Measurements from ENCODE around the gene SLC23A3. TPM values are rescaled to one million over a fixed set of nuclear protein-coding genes. Genes with fewer than 3 reads are reported as not detected.

SLC23A3 gene
- total and polyA plus RNA-seq, 9 of the 15 experiments (the other 6 are each of a cell fraction or from before 2014, with no cell fraction given), result 0.06 to 0.64 (median 0.16) TPM

GRCh38 chr2:219218217-219218731, 48.4 kb upstream of the SLC23A3 start (continued):
- TF ChIP-seq TFAM (CRISPR knock-in tag; conservative IDR thresholded peaks at IDR 0.05) (no peak), PHF8 (IDR thresholded peaks at IDR 0.05; ENCODE audit: borderline replicate concordance, low read length) (no peak), CBX5 (IDR thresholded peaks at IDR 0.05; ENCODE audit: borderline replicate concordance, low read depth) (no peak), TGIF2 (CRISPR knock-in tag; IDR thresholded peaks at IDR 0.05) (0 out of 2 replicates have a peak, but pooled peaks have one; percentile 79), RERE (CRISPR knock-in tag; IDR thresholded peaks at IDR 0.05; ENCODE audit: borderline replicate concordance) (0 out of 2 replicates have a peak, but pooled peaks have one; percentile 59), TSHZ1 (CRISPR knock-in tag; IDR thresholded peaks at IDR 0.05) (no peak), CREB3L1 (IDR thresholded peaks at IDR 0.05; ENCODE audit: borderline replicate concordance, low read depth) (no peak), E2F5 (CRISPR knock-in tag; IDR thresholded peaks at IDR 0.05) (no peak), CREB1 (IDR thresholded peaks at IDR 0.05) (no peak; the same call in 1 of the 2 replicates), CREB1 (CRISPR knock-in tag; IDR thresholded peaks at IDR 0.05) (peak; percentile 22; the same call in 1 of the 2 replicates)
- TF ChIP-seq, protein P1, sequence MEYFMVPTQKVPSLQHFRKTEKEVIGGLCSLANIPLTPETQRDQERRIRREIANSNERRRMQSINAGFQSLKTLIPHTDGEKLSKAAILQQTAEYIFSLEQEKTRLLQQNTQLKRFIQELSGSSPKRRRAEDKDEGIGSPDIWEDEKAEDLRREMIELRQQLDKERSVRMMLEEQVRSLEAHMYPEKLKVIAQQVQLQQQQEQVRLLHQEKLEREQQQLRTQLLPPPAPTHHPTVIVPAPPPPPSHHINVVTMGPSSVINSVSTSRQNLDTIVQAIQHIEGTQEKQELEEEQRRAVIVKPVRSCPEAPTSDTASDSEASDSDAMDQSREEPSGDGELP (CRISPR knock-in tag; IDR thresholded peaks at IDR 0.05; ENCODE audit: borderline replicate concordance), result peak; percentile 72; the same call in 1 of the 2 replicates
